BJ (cell line): ENCODE results near the gene TMEM135. TPM values are rescaled to one million over a fixed set of nuclear protein-coding genes. Genes with fewer than 3 reads are reported as not detected.

Experiments
- CTCF ChIA-PET: fragments of 350-600 bp; formaldehyde crosslinking; extraction: SDS; loops from one replicate; lab custom pipeline; 2021; ENCODE audit warnings: antibody characterized with exemption, inconsistent platforms; lab: Yijun Ruan, JAX
- POLR2A ChIA-PET: fragments of 300-600 bp; sonication (Branson Sonifier 250); formaldehyde crosslinking; extraction: SDS; loops from one replicate; lab custom pipeline; 2021; ENCODE audit warnings: antibody characterized with exemption; lab: Charles Lee
- DNase-seq: peaks from one replicate; pipeline ENCODE4 v3.0.0-alpha.2; 2011; ENCODE audit warnings: low read depth
- H3K27me3 ChIP-seq: 2 replicates; pipeline ENCODE4 v1.6.0; 2011; ENCODE audit warnings: low read length; ENCODE audit not compliant: control insufficient read depth, insufficient read depth
- H3K36me3 ChIP-seq: 2 replicates; pipeline ENCODE4 v1.5.1; 2011; ENCODE audit warnings: low read length; ENCODE audit not compliant: control insufficient read depth, insufficient read depth
- H3K4me3 ChIP-seq: 2 replicates; pipeline ENCODE4 v1.5.1; 2011; ENCODE audit warnings: low read depth, mild to moderate bottlenecking, control low read depth, low read length
- CTCF ChIP-seq: IDR thresholded peaks from 2 replicates; pipeline ENCODE4 v1.5.1; 2011; ENCODE audit warnings: low read depth, mild to moderate bottlenecking, control low read depth, inconsistent platforms, low read length, moderate library complexity; ENCODE audit not compliant: insufficient read depth
- polyA plus RNA-seq: library from polyadenylated mRNA; depleted of rRNA; stranded (reverse); fragments of >200 nt; gene quantifications from 2 replicates; pipeline ENCODE4 v1.2.3, GENCODE V29; 2011

Gene TMEM135
- polyA plus RNA-seq, 1 experiment, result 4.6 TPM

- no peak for DNase-seq
- no peak overlapping the region for H3K4me3 ChIP-seq
- no peaks in the 10 kb centered on the region for H3K36me3 ChIP-seq
- H3K27me3 ChIP-seq, result no peaks in the 10 kb centered on the region
- no peak for TF ChIP-seq CTCF
- ChIA-PET POLR2A (interaction anchor here (0.6 kb wide), 1 partner anchor 558 kb away, joined by 3 read pairs; no protein-coding TSS in a partner anchor), CTCF (no interaction called here)
These were observed 257.5 kb downstream of the TMEM135 start for GRCh38 chr11:87295237-87295636.

GRCh38 chr11:87296627-87297026, 258.9 kb downstream of the TMEM135 start:
- CTCF ChIA-PET, result no interaction called here
- no peaks in the 10 kb centered on the region for H3K36me3 ChIP-seq
- no peak for TF ChIP-seq CTCF
- H3K4me3 ChIP-seq, result no peak overlapping the region
- DNase-seq, result no peak
- H3K27me3 ChIP-seq, result no peaks in the 10 kb centered on the region
- POLR2A ChIA-PET, result no interaction called here

GRCh38 chr11:87298155-87298554, 260.4 kb downstream of the TMEM135 start:
- POLR2A ChIA-PET, result no interaction called here
- no peak for TF ChIP-seq CTCF
- H3K4me3 ChIP-seq, result no peak overlapping the region
- no peak for DNase-seq
- no peaks in the 10 kb centered on the region for H3K36me3 ChIP-seq
- CTCF ChIA-PET, result no interaction called here
- H3K27me3 ChIP-seq, result no peaks in the 10 kb centered on the region

GRCh38 chr11:87299041-87299481, 261.3 kb downstream of the TMEM135 start:
- ChIA-PET POLR2A (no interaction called here), CTCF (no interaction called here)

More at GRCh38 chr11:87299041-87299481, 261.3 kb downstream of the TMEM135 start:
- TF ChIP-seq CTCF, result no peak
- no peaks in the 10 kb centered on the region for H3K36me3 ChIP-seq
- H3K4me3 ChIP-seq, result no peak overlapping the region
- H3K27me3 ChIP-seq, result no peaks in the 10 kb centered on the region
- DNase-seq, result no peak
